Measurements from ENCODE around the gene CD44.
"Not testable (repeated sequence)": the region's sequence is repeated elsewhere in the genome, so short reads cannot be mapped to it uniquely, and the experiment has no call there.

Gene CD44

DNA sequence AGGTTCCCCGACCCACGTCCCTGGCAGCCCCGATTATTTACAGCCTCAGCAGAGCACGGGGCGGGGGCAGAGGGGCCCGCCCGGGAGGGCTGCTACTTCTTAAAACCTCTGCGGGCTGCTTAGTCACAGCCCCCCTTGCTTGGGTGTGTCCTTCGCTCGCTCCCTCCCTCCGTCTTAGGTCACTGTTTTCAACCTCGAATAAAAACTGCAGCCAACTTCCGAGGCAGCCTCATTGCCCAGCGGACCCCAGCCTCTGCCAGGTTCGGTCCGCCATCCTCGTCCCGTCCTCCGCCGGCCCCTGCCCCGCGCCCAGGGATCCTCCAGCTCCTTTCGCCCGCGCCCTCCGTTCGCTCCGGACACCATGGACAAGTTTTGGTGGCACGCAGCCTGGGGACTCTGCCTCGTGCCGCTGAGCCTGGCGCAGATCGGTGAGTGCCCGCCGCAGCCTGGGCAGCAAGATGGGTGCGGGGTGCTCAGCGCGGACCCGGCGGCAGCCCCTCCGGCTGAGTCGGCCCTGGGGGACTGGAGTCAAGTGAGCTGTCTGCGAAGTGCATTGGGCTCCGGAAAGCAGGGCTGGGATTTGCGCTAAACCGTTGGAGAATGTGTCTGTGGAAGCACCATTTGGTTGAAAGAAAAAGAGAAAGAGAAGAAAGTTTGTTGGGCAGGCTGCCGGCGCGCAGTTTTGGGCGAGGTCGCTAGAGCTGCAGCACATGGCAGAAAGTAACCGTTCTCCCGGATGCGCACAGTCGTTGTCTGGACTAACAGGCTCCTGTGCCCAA lies at the start of gene CD44:
CD44 (plus strand) TSS at position 229 of the 779 bp plus-strand sequence; CDS start at position 362, 133 bp downstream.
- H3K27ac ChIP-seq (ENCODE audit: low read depth, low read length, poor library complexity, severe bottlenecking): no peak within 1 kb of the TSS
- TF ChIP-seq CTCF (IDR thresholded peaks at IDR 0.05; ENCODE audit: low read length) (no peak), EZH2 (IDR thresholded peaks at IDR 0.05; ENCODE audit: borderline replicate concordance, low read length) (no peak)
- H3K4me2 ChIP-seq (ENCODE audit: low read length): no peak within 1 kb of the TSS

GRCh38 chr11:35089666-35090065 lies 49.3 kb upstream of the CD44 start:
- no peak overlapping the region for H3K4me3 ChIP-seq (ENCODE audit: low read depth, low read length, poor library complexity, severe bottlenecking)
- H4K20me1 ChIP-seq (ENCODE audit: insufficient read depth, low read length): no peaks in the 10 kb centered on the region
- H2AFZ ChIP-seq (ENCODE audit: low read length): no peak overlapping the region
- no peak overlapping the region for H3K27ac ChIP-seq (ENCODE audit: low read depth, low read length, poor library complexity, severe bottlenecking)
- H3K9me2 ChIP-seq (ENCODE audit: low read depth, low read length): no peaks in the 10 kb centered on the region
- H3K9me3 ChIP-seq (ENCODE audit: low read length): no peaks in the 10 kb centered on the region
- H3K79me2 ChIP-seq (ENCODE audit: insufficient read depth, low read length): no peaks in the 10 kb centered on the region
- no peaks in the 10 kb centered on the region for H3K36me3 ChIP-seq (ENCODE audit: insufficient read depth, low read length)
- H3K27me3 ChIP-seq (ENCODE audit: insufficient read depth, low read length): no peaks in the 10 kb centered on the region
- no peak for TF ChIP-seq CTCF (IDR thresholded peaks at IDR 0.05; ENCODE audit: low read length)
- no peak for TF ChIP-seq EZH2 (IDR thresholded peaks at IDR 0.05; ENCODE audit: borderline replicate concordance, low read length)
- H3F3A ChIP-seq (ENCODE audit: insufficient read depth, low read length): no peaks in the 10 kb centered on the region
- H3K9ac ChIP-seq (ENCODE audit: low read length): no peak overlapping the region
- no peak overlapping the region for H3K4me2 ChIP-seq (ENCODE audit: low read length)
- no peaks in the 10 kb centered on the region for H3K4me1 ChIP-seq (ENCODE audit: insufficient read depth, low read length, severe bottlenecking)

More for the DNA sequence above, at the start of gene CD44:
- H3K79me2 ChIP-seq (ENCODE audit: insufficient read depth, low read length): no peaks in the 10 kb centered on the region
- no peaks in the 10 kb centered on the region for H3K36me3 ChIP-seq (ENCODE audit: insufficient read depth, low read length)
- no peak within 1 kb of the TSS for H3K4me3 ChIP-seq (ENCODE audit: low read depth, low read length, poor library complexity, severe bottlenecking)
- H3K27me3 ChIP-seq (ENCODE audit: insufficient read depth, low read length): no peaks in the 10 kb centered on the region
- H4K20me1 ChIP-seq (ENCODE audit: insufficient read depth, low read length): no peaks in the 10 kb centered on the region
- H3K4me1 ChIP-seq (ENCODE audit: insufficient read depth, low read length, severe bottlenecking): no peaks in the 10 kb centered on the region
- H3K9me2 ChIP-seq (ENCODE audit: low read depth, low read length): no peaks in the 10 kb centered on the region
- H2AFZ ChIP-seq (ENCODE audit: low read length): no peak within 1 kb of the TSS
- no peaks in the 10 kb centered on the region for H3F3A ChIP-seq (ENCODE audit: insufficient read depth, low read length)
- H3K9me3 ChIP-seq (ENCODE audit: low read length): no peaks in the 10 kb centered on the region
- H3K9ac ChIP-seq (ENCODE audit: low read length): no peak within 1 kb of the TSS

- Histone ChIP-seq H3F3A (ENCODE audit: insufficient read depth, low read length) (no peaks in the 10 kb centered on the region), H3K27ac (ENCODE audit: low read depth, low read length, poor library complexity, severe bottlenecking) (no peak overlapping the region), H3K9ac (ENCODE audit: low read length) (no peak overlapping the region), H3K4me2 (ENCODE audit: low read length) (no peak overlapping the region), H3K4me1 (ENCODE audit: insufficient read depth, low read length, severe bottlenecking) (no peaks in the 10 kb centered on the region), H3K9me3 (ENCODE audit: low read length) (no peaks in the 10 kb centered on the region), H2AFZ (ENCODE audit: low read length) (no peak overlapping the region), H3K36me3 (ENCODE audit: insufficient read depth, low read length) (no peaks in the 10 kb centered on the region), H3K9me2 (ENCODE audit: low read depth, low read length) (no peaks in the 10 kb centered on the region), H3K79me2 (ENCODE audit: insufficient read depth, low read length) (no peaks in the 10 kb centered on the region), H3K4me3 (ENCODE audit: low read depth, low read length, poor library complexity, severe bottlenecking) (no peak overlapping the region), H3K27me3 (ENCODE audit: insufficient read depth, low read length) (no peaks in the 10 kb centered on the region), H4K20me1 (ENCODE audit: insufficient read depth, low read length) (no peaks in the 10 kb centered on the region)
- no peak for TF ChIP-seq CTCF (IDR thresholded peaks at IDR 0.05; ENCODE audit: low read length)
- TF ChIP-seq EZH2 (IDR thresholded peaks at IDR 0.05; ENCODE audit: borderline replicate concordance, low read length): no peak
Observed at GRCh38 chr11:35090125-35090524, 48.8 kb upstream of the CD44 start.

- H3K4me3 ChIP-seq (ENCODE audit: low read depth, low read length, poor library complexity, severe bottlenecking); H3K9me3 ChIP-seq (ENCODE audit: low read length); H3K4me1 ChIP-seq (ENCODE audit: insufficient read depth, low read length, severe bottlenecking); H3K27ac ChIP-seq (ENCODE audit: low read depth, low read length, poor library complexity, severe bottlenecking); H3K79me2 ChIP-seq (ENCODE audit: insufficient read depth, low read length); H3K36me3 ChIP-seq (ENCODE audit: insufficient read depth, low read length); H3K9me2 ChIP-seq (ENCODE audit: low read depth, low read length); H3F3A ChIP-seq (ENCODE audit: insufficient read depth, low read length); H3K9ac ChIP-seq (ENCODE audit: low read length); H3K4me2 ChIP-seq (ENCODE audit: low read length); H2AFZ ChIP-seq (ENCODE audit: low read length); H3K27me3 ChIP-seq (ENCODE audit: insufficient read depth, low read length); H4K20me1 ChIP-seq (ENCODE audit: insufficient read depth, low read length): not testable (repeated sequence)
Observed at GRCh38 chr11:35090991-35091390, 48.0 kb upstream of the CD44 start.
